NCI-H2196 treated with DMSO at 0.1 percent for 48 hours (cell line): ENCODE measurements around the gene DEFB129.
"Not testable (repeated sequence)": the region's sequence is repeated elsewhere in the genome, so short reads cannot be mapped to it uniquely, and the experiment has no call there.

Experiments used
- DNase-seq: peaks from one replicate; lab custom pipeline; 2025; ENCODE audit not compliant: unreplicated experiment; lab: John Stamatoyannopoulos, UW

Gene DEFB129

DNA sequence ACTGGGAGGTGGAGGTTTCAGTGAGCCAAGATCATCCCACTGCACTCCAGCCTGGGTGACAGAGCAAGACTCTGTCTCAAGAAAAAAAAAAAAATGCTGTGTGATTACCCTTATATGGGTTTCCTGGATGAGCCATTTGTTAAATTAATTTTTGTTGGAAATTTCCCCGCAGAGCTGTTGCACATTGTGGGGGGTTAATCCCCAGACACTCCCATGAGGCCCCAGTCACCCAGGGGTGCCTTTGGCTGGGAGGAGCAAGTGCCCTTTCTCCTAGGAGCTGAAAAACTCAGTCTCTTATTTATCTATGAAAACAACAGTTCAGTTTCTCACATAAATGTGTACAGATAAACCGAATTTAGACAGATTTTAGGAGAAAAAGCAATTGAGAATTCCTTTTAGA is 25.7 kb downstream of the DEFB129 start:
- no peak for DNase-seq

DNA sequence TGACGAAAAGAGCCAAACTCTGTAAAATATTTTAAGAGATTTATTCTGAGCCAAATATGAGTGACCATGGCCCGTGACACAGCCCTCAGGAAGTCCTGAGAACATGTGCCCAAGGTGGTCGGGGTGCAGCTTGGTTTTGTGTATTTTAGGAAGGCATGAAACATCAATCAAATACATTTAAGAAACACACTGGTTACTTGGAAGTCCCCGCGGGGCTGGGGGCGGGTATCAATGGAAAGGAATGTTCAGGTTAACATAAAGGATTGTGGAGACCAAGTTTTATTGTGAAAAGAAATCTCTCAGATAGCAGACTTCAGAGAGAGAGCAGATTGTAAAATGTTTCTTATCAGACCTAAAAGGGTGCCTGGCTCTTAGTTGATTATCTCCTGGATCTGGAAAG is 26.4 kb downstream of the DEFB129 start:
- not testable (repeated sequence) for DNase-seq

GRCh38 chr20:257419-257818 is 30.4 kb downstream of the DEFB129 start, which contains the start of gene DEFB132:
DEFB132 (plus strand) TSS chr20:257724; CDS start chr20:257779, 55 bp downstream.
- no peak for DNase-seq

DNA sequence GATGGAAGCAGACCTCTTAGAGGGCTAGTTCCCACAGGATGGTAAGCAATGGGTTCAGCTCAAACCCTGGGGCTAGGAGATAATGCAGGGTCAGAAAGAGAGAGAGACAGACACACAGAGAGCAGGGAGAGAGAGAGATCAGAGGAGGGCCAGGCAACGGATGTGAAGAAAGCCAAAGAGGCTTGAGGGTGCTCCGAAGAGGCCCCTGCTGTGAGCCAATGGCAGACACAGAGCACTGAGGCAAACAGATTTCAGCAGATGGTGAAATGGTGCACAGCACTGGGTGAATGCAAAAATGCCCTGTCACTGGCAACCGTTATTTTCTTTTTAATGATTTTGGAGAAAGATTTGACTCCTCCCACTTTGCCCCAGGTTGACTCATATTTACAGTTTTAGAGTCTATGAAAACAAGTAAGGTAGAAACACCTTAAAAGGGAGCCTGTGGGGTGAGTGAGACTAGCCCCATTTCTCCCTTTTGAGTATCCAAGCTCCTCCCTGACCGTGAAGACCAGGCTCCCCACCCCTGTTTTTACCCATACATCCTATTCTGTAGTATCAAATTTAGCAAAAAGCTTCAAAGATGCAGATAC is 31.3 kb downstream of the DEFB129 start:
- no peak for DNase-seq

DNA sequence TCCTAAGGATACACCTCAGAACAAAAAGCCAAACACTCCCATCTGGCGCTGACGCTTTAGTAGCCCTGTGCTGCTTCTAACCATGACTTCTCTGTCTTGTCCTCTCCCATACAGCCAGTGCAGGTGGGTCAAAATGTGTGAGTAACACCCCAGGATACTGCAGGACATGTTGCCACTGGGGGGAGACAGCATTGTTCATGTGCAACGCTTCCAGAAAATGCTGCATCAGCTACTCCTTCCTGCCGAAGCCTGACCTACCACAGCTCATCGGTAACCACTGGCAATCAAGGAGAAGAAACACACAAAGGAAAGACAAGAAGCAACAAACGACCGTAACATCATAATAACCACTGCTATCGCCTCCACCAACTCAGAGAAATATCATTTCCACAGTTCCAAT is 31.9 kb downstream of the DEFB129 start:
- no peak for DNase-seq

DNA sequence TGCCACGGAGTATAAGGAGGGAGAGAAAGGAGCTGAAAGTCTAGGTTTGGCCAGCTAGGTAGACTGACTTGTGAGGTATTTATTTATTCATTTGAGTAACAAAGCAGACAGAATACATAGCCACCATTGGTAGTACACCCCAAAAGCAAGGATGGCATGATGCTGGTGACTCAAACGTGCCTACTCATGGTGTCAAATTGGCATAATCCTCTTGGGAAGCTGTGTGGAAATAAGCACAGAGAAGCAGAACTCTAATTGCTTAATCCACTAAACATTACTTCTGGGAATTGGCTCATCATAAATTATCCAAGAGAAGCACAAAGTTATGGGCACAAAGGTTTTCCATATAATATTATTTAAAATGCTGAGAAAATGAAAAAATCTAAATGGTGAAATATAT is 32.9 kb downstream of the DEFB129 start:
- DNase-seq: no peak

GRCh38 chr20:263701-264100 is 36.6 kb downstream of the DEFB129 start:
- DNase-seq: no peak

DNA sequence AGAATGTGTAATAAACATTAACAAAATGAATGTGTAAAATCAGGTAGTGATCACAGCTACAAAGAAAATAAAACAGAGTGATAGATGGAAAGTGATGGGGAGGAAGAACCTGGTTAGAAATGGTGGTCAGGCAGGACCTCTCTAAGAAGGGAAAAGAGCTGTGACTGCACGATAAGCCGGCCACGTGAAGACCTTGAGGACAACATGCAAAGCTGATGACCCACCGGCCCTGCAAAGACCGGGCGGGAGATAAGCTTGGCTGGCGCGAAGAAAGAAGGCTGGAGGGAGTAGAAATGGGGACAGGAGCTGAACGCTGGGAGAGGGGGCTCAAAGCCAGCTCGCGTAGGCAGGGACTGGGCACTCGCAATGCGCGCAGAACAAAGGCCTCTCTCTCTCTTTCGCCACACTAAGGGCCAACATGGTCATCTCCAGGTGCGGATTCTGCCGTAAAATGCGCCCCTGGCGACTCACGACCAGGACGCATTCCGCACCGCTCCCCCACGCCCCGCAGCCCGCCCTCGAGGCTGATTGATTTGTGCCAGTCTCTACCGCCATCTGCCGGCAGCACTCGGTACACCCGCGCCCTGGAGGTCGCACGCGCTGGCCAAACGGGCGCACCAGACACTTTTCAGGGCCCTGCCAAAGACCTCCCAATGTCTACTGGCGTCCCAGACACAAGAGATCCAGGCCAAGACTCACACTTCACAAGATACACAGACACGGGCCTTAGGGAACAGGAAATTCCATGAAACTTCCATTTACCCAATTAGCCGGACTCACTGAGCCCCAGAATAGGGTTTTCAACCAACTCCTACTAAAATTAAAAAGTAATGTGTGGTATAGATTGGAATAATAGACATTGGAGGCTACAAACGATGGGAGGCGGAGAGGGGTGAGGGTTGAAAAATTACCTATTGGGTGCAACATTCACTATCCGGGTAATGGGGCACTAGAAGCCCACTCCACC is 39.8 kb downstream of the DEFB129 start:
- DNase-seq: peak; percentile 84

DNA sequence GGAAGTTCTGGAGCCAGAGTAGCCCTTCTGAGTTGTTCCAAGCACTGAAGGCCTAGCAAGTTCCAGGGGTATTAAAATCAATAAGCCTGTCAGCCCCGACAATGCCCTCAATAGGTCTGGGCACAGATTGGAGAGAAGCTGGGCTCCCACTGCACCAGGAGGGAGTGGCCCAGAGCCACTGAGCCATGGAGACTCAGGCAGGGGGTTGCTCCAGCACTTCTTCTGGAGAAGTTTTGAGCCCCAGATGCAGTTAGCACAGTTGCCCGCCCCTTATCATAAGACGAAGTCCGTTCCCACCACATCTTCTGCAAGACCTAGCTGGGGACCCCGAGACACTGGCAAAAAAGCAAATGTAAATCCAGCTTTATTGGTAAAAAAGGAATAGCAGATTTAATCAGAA is 43.5 kb downstream of the DEFB129 start:
- no peak for DNase-seq

GRCh38 chr20:271069-271468 is 44.0 kb downstream of the DEFB129 start:
- no peak for DNase-seq

DNA sequence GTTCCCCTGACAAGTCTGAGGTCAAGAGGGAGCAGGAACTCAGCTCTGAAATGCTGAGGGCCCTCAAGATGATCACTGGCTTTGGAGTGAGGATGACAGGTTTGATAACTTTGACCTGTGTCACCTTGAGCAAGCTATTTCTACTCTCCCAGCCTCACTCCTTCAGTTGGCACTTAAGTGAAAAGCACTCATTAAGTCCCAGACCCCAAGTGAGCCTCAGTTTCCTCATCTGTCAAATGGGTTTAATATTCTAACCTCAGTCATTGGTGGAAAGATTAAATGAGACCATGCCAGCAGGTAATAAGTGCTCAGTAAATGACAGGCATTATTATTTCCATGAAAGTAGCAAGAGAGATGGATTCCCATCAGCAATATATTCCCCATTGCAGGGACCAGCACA is 44.5 kb downstream of the DEFB129 start:
- no peak for DNase-seq

- no peak for DNase-seq
These were observed 45.7 kb downstream of the DEFB129 start for GRCh38 chr20:272718-273117.

- DNase-seq: no peak
These were observed 46.8 kb downstream of the DEFB129 start for GRCh38 chr20:273884-274283.

DNA sequence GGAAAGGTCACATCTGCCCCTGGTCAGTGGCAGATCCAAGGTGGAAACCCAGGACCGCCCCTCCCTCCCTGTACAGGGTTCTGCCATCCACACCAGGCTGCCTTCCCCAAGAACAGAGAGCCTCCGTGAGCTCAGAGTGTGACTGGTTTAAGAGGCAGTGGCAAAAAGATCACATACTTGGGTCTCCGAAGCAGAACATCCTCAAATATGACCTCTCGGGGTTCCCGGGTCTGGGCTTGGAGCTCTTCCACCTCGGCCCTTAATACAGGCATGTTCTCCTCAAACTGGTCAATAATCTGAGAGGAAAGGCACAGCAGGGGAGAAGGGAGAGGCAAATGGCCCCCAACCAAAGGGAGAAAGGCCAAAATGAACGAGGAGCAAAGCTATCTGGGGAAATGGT is 48.7 kb downstream of the DEFB129 start:
- no peak for DNase-seq

DNA sequence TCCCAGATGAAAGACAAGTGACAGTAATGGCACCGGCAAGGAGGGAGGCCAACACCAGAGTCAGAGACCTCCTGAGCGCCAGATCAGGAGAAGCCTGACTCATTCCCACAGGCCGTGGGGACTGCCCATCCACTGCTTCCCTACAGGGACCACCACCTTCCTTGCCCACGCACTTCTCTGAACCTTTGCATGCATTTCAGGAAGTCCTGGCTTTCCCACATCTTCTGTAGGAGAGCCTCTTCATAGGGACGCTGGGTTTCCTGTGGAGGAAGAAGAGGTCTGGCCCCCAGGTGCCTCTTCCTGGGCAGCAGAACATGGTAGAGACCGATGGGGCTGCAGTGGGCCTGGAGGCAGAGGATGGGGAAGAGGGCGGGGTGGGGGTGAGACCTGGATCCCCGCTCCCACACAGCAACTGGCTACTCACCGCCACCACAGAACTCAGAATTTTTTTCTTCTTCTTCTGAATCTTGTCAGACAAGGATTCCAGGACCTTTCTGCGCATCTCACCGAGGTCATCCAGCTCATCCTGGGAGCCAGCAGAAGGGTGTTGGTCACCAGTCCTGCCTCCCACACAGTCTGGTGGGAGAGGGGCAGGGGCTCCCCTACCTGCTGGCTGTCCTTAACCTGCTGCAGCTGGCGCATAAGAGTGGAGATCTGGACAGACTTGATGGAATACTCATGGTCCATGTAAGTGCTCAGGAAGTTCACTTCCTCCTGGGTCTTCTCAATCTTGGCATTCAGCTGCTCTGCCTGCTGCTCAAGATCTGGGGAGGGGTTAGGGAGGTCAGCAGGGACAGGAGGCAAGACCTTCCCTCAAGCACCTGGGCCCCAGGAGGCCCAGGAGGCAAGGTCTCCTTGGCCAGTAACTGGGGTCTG is 49.8 kb downstream of the DEFB129 start:
- no peak for DNase-seq

DNA sequence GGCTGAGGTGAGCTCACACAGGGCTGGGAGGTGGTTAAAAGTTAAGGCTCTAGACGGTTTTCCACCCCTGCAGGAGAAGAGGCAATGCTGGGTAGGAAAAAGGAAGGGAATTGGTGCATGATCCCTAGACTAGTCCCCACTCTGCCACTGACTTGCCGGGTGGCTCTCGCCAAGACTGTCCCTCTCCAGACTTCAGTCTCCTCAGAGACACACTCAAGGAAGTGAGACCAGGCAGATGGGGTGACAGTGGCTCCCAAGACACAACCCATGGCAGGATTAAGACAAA is 50.4 kb downstream of the DEFB129 start:
- no peak for DNase-seq

DNA sequence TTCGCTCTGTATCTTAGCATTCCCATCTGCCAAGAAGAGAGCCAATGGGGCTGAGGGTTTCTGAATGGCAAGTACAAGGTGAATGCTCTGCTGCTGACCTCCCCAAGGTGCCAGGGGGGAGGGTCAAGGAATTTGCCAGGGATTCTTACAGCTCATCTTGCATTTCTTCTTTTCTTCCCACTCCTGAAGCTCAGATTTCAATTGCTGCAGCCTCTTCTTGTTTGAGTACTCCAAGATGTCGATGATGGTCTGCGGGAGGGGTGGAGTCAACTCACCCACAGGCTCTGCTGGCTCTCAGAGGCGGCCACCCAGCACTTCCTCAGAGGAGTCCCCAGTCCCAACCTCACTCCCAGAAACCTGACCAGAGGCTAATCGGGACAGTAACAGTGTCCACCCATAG is 51.1 kb downstream of the DEFB129 start:
- DNase-seq: no peak

GRCh38 chr20:278607-279571 is 51.8 kb downstream of the DEFB129 start:
- no peak for DNase-seq
